22Rv1 (cell line): ENCODE measurements around the gene CXCL14.

Source experiments
- CTCF ChIP-seq: fragments of 450-650 bp; IDR thresholded peaks from 2 replicates; pipeline ENCODE4 v1.5.1; 2017; ENCODE audit warnings: mild to moderate bottlenecking
- ZFX ChIP-seq: fragments of 450-650 bp; IDR thresholded peaks from 2 replicates; pipeline ENCODE4 v1.6.1; 2017; ENCODE audit warnings: antibody characterized with exemption, borderline replicate concordance

GRCh38 chr5:135578305-135578684, 496 bp downstream of the CXCL14 start:
- TF ChIP-seq CTCF (no peak), ZFX (no peak)
